ENCODE data around the gene TFR2. TPM values are rescaled to one million over a fixed set of nuclear protein-coding genes. Genes with fewer than 3 reads are reported as not detected.

The TFR2 gene
- total RNA-seq, 1 donor from 2014 or later = 0.29 TPM

GRCh38 chr7:100574362-100575205 lies 66.8 kb downstream of the TFR2 start:
- no peak for DNase-seq (ENCODE audit: extremely low read depth, low read depth, low spot score)

GRCh38 chr7:100573691-100574361 lies 67.5 kb downstream of the TFR2 start, which contains the start of gene SAP25:
Gene SAP25 (minus strand): TSS chr7:100573900. CDS start chr7:100573742, 158 bp downstream.
- DNase-seq (ENCODE audit: extremely low read depth, low read depth, low spot score) = no peak

DNA sequence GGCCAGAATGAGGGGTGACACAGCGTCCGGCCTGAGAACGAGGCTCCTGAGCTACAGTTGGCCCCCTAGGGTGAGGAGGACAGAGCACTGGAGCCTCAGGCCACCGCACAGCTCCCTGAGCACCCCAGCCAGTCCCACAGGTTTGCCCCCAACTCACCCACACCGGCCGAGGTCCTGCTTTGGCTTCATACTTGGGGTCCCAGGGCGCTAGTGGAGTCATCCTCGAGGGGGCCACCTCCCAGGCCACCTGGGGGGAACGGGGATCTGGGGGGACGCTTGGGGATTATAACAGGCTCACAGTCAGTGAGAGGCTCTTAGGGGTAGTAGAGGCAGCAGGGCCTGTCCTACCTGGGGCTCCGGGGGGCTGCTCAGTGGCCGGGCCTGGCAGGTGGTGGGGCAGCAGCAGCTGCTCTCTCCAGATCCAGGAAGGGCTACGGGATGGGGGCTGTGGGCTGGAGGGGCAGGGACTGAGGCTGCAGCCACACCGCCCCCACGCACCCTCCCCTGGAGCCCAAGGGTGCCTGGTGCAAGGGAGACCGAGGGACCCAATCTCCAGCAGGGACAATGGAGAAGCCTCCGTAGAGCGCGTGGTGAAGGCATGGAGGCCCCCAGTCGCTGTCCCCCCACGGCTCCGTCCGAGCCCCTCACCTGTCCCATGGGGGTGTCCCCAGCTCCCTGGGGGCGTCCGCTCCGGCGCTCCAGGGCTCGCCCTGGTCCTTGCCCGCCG lies 68.2 kb downstream of the TFR2 start:
- DNase-seq (ENCODE audit: extremely low read depth, low read depth, low spot score) = no peak

DNA sequence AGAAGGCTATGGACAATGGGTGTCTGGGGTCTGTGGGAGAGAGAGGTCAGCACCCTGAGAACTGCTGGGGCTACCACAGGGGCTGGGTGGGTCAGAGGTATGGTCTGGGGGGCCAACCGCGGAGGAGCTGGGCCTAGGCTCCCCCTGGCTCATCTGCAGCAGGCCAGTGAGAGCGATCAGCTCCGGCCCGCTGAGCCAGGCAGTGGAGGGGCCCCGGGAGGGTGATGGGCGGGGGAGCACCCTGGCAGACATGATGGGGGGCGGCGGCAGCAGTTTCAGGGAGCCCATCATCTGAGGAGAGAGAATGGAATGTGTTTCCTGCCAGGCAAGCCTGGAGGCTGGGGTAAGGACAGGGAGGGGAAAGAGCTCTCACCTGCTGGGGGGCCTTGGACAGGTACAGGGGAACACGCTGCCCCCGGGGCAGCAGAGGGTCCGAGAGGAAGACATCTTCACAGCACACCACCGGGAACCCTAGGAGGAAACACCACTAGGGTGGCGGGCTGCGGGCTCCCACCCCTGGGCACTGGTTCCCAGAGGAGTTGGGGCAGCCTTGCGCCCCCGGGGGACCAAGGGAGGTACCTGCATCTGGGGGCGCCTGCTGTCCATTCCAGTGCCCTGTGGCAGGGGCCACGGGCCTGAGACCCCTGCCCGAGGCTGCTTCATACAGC lies 68.9 kb downstream of the TFR2 start:
- no peak for DNase-seq (ENCODE audit: extremely low read depth, low read depth, low spot score)

DNA sequence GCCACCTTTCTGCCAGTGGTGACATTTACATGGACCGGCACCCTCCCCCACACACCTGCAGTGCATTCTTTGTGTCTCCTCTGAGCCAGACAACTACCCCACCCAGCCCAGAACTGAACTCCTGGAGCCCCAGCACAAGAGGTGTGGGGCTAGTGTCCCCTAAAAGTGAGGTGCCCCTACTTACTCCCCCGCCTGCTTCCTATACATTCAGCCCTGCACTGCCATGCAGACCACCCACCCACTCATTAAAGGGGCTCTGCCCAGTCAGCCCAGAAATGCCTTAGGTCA lies 69.6 kb downstream of the TFR2 start:
- DNase-seq (ENCODE audit: extremely low read depth, low read depth, low spot score) = no peak

GRCh38 chr7:100570954-100571828 lies 70.2 kb downstream of the TFR2 start:
- DNase-seq (ENCODE audit: extremely low read depth, low read depth, low spot score) = no peak

Other genes with a start within 250 kb of the TFR2 start
- 0.78 and 4.5 TPM in 2 replicates for gene ZCWPW1, start 212.8 kb downstream of the TFR2 start, total RNA-seq
- gene MEPCE, start 211.7 kb downstream of the TFR2 start, total RNA-seq = 32.9 and 41.1 TPM in 2 replicates
- 31.7 and 42.9 TPM in 2 replicates for gene PPP1R35, start 205.1 kb downstream of the TFR2 start, total RNA-seq
- 1.0 TPM in 1 of 2 replicates, not detected in the other for gene SPACDR, start 177.3 kb downstream of the TFR2 start, total RNA-seq
- gene TSC22D4, start 162.3 kb downstream of the TFR2 start, total RNA-seq = 66.1 and 75.2 TPM in 2 replicates
- 2.5 and 3.6 TPM in 2 replicates for gene NYAP1, start 157.6 kb downstream of the TFR2 start, total RNA-seq
- 29.2 and 37.3 TPM in 2 replicates for gene AGFG2, start 102.3 kb downstream of the TFR2 start, total RNA-seq
- gene SAP25, start 67.7 kb downstream of the TFR2 start, total RNA-seq = 0.29 and 1.8 TPM in 2 replicates
- gene LRCH4, start 55.4 kb downstream of the TFR2 start, total RNA-seq = 42.4 and 93.0 TPM in 2 replicates
- not detected in 2 replicates for gene FBXO24, start 55.2 kb downstream of the TFR2 start, total RNA-seq
- gene PCOLCE, start 39.2 kb downstream of the TFR2 start, total RNA-seq = 2.9 and 5.7 TPM in 2 replicates
- gene MOSPD3, start 29.0 kb downstream of the TFR2 start, total RNA-seq = 21.2 and 28.9 TPM in 2 replicates
- gene ACTL6B, start 14.9 kb upstream of the TFR2 start, total RNA-seq = not detected in 2 replicates
- 315 and 318 TPM in 2 replicates for gene GNB2, start 32.2 kb upstream of the TFR2 start, total RNA-seq
- 14.4 and 25.7 TPM in 2 replicates for gene GIGYF1, start 52.7 kb upstream of the TFR2 start, total RNA-seq
- 27.8 and 37.2 TPM in 2 replicates for gene POP7, start 64.6 kb upstream of the TFR2 start, total RNA-seq
- not detected in 2 replicates for gene EPO, start 78.9 kb upstream of the TFR2 start, total RNA-seq
- not detected in 2 replicates for gene ZAN, start 92.0 kb upstream of the TFR2 start, total RNA-seq
- 157 and 191 TPM in 2 replicates for gene EPHB4, start 186.0 kb upstream of the TFR2 start, total RNA-seq
- 30.2 and 31.9 TPM in 2 replicates for gene SLC12A9, start 211.2 kb upstream of the TFR2 start, total RNA-seq
- gene TRIP6, start 225.8 kb upstream of the TFR2 start, total RNA-seq = 73.7 and 99.9 TPM in 2 replicates
- gene SRRT, start 233.6 kb upstream of the TFR2 start, total RNA-seq = 71.4 and 79.4 TPM in 2 replicates
- gene UFSP1, start 248.2 kb upstream of the TFR2 start, total RNA-seq = 0.34 and 1.6 TPM in 2 replicates

All from glomerular endothelial cell (primary cell).